Measurements from ENCODE around the gene DNHD1. TPM values are rescaled to one million over a fixed set of nuclear protein-coding genes. Genes with fewer than 3 reads are reported as not detected.

Gene DNHD1
- total RNA-seq, 1 donor from 2014 or later: 17.3 TPM

DNA sequence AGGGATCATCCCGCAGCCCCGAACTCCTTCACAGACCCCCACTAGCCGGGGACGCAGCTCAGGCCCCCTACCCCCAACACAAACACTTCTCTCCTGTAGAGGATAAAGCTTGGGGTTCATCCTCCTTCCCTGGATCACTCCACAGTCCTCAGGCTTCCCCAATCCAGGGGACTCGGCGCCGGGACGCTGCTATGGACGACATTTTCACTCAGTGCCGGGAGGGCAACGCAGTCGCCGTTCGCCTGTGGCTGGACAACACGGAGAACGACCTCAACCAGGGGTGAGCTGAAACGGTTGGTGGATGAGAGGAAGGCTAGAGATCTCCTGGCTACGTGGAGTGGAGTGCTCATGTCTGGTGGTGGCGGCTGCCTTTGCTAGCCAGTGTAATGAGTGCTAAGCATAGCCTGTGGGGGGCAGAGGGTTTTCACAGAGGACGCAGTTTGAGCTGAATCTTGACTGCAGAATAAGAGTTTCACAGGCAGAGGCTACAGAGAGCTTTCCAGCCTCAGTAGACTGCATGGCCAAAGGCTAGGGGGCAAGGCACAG lies 107.1 kb downstream of the DNHD1 start:
- peaks cover 18% of the 10 kb centered on the region for H3K4me1 Mint-ChIP-seq
- no peak overlapping the region for H3K27ac Mint-ChIP-seq
- H3K27me3 Mint-ChIP-seq (ENCODE audit: low read depth): no peaks in the 10 kb centered on the region
- no peak overlapping the region for H3K4me3 Mint-ChIP-seq
- DNase-seq (ENCODE audit: low spot score in 2 of 2, unreplicated experiment in 2 of 2): peak in 1 of 2 experiments; percentile 53
- H3K9me3 Mint-ChIP-seq: no peaks in the 10 kb centered on the region
- no peak for TF ChIP-seq CTCF (IDR thresholded peaks at IDR 0.05; ENCODE audit: unreplicated experiment)
- peaks cover 10% of the 10 kb centered on the region for H3K36me3 Mint-ChIP-seq

- Mint-ChIP-seq H3K27ac (no peak overlapping the region), H3K27me3 (ENCODE audit: low read depth) (no peaks in the 10 kb centered on the region), H3K4me1 (peaks cover 18% of the 10 kb centered on the region), H3K9me3 (no peaks in the 10 kb centered on the region), H3K4me3 (no peak overlapping the region), H3K36me3 (peaks cover 15% of the 10 kb centered on the region)
- DNase-seq (ENCODE audit: low spot score in 2 of 2, unreplicated experiment in 2 of 2): peak in 1 of 2 experiments; percentile 5
- no peak for TF ChIP-seq CTCF (IDR thresholded peaks at IDR 0.05; ENCODE audit: unreplicated experiment)
Observed at GRCh38 chr11:6604790-6605189, 107.7 kb downstream of the DNHD1 start.

GRCh38 chr11:6606471-6607189 lies 109.5 kb downstream of the DNHD1 start:
- no peaks in the 10 kb centered on the region for H3K9me3 Mint-ChIP-seq
- H3K4me3 Mint-ChIP-seq: peak overlapping the region; percentile 38
- H3K4me1 Mint-ChIP-seq: peaks cover 25% of the 10 kb centered on the region
- no peaks in the 10 kb centered on the region for H3K27me3 Mint-ChIP-seq (ENCODE audit: low read depth)
- H3K36me3 Mint-ChIP-seq: peaks cover 19% of the 10 kb centered on the region
- H3K27ac Mint-ChIP-seq: no peak overlapping the region
- TF ChIP-seq CTCF (IDR thresholded peaks at IDR 0.05; ENCODE audit: unreplicated experiment): no peak
- DNase-seq (ENCODE audit: low spot score in 2 of 2, unreplicated experiment in 2 of 2): peak; percentile 80 to 88

DNA sequence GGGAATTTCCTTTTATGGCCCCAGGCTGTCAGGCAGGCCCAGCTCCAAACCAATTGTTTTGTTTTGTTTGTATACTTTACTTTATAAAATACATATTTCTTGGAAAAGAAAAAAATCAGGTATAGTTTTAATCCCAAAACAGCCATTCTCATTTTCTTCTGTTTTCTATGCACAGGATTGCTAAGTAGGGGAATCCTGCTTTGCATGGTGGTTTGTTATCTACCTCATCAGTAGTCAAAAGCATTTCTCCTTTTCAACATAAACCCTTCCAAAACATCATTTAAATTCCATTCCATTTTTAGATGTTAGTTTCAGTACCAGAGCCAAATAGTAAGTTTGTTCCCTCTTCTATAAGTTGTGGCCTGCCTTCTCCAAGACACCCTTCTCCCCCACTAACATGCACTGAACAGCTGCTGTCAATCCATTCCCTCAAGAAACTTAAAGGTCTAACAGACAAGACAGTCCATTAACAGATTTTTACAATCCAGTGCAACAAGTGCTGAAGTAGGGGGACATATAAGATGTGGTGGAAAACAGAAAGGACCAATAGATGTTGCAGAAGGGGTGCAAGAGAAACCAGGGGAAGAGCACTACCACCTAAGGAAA lies 110.2 kb downstream of the DNHD1 start:
- no peak for TF ChIP-seq CTCF (IDR thresholded peaks at IDR 0.05; ENCODE audit: unreplicated experiment)
- Mint-ChIP-seq H3K27ac (no peak overlapping the region), H3K36me3 (peaks cover 19% of the 10 kb centered on the region), H3K27me3 (ENCODE audit: low read depth) (no peaks in the 10 kb centered on the region), H3K9me3 (no peaks in the 10 kb centered on the region), H3K4me1 (peaks cover 25% of the 10 kb centered on the region), H3K4me3 (peak overlapping the region; percentile 38)
- DNase-seq (ENCODE audit: low spot score in 2 of 2, unreplicated experiment in 2 of 2): no peak

- DNase-seq (ENCODE audit: low spot score in 2 of 2, unreplicated experiment in 2 of 2): peak in 1 of 2 experiments; percentile 25
- Mint-ChIP-seq H3K36me3 (peaks cover 19% of the 10 kb centered on the region), H3K27ac (no peak overlapping the region), H3K4me1 (peaks cover 25% of the 10 kb centered on the region), H3K4me3 (no peak overlapping the region), H3K9me3 (no peaks in the 10 kb centered on the region), H3K27me3 (ENCODE audit: low read depth) (no peaks in the 10 kb centered on the region)
- no peak for TF ChIP-seq CTCF (IDR thresholded peaks at IDR 0.05; ENCODE audit: unreplicated experiment)
Observed at GRCh38 chr11:6608011-6608410, 110.9 kb downstream of the DNHD1 start.
